Gastroesophageal sphincter (tissue), 4 donors: ENCODE results near the gene EIF3J. TPM values are rescaled to one million over a fixed set of nuclear protein-coding genes. Genes with fewer than 3 reads are reported as not detected.
"Not testable (repeated sequence)": the region's sequence is repeated elsewhere in the genome, so short reads cannot be mapped to it uniquely, and the experiment has no call there.

Experiments used
- ATAC-seq: fragments of 150-250 bp; one replicate; pipeline ENCODE4 v1.9.1; 2016; ENCODE audit warnings: mild to moderate bottlenecking, moderate library complexity
- H3K27ac ChIP-seq, 4 donors: fragments of 200-600 bp; sonication (generic) in 3 of 4; 1 replicate in 3 of 4; 2 replicates in 1 of 4; pipeline ENCODE4 v1.5.1; 2016 to 2019
- H3K27me3 ChIP-seq: fragments of 200-600 bp; sonication (generic); one replicate; pipeline ENCODE4 v1.5.1; 2019
- H3K36me3 ChIP-seq, 2 donors: fragments of 200-600 bp; sonication (generic); one replicate each; pipeline ENCODE4 v1.5.1; 2019; ENCODE audit warnings: control low read depth in 1 of 2
- H3K4me1 ChIP-seq, 3 donors: fragments of 200-600 bp; sonication (generic); 1 replicate in 2 of 3; 2 replicates in 1 of 3; pipeline ENCODE4 v1.5.1; 2016 to 2019; ENCODE audit warnings: control low read depth in 2 of 3
- H3K4me3 ChIP-seq, 2 donors: fragments of 200-600 bp; sonication (generic); one replicate each; pipeline ENCODE4 v1.5.1; 2019; ENCODE audit warnings: mild to moderate bottlenecking in 1 of 2, moderate library complexity in 1 of 2
- H3K9me3 ChIP-seq, 3 donors: fragments of 200-600 bp; sonication (generic); one replicate each; pipeline ENCODE4 v1.5.1; 2017 to 2019; ENCODE audit warnings: control low read depth in 2 of 3
- CTCF ChIP-seq, 4 experiments: fragments of 200-600 bp in 2 of 4; fragments of 450-650 bp in 2 of 4; sonication (generic) in 1 of 4; IDR thresholded peaks; one replicate each; pipeline ENCODE4 v1.5.1; 2017 to 2019; ENCODE audit warnings: antibody characterized with exemption in 4 of 4, mild to moderate bottlenecking in 2 of 4, moderate library complexity in 2 of 4
- EP300 ChIP-seq: sonication (generic); formaldehyde crosslinking; IDR thresholded peaks from one replicate; pipeline ENCODE4 v1.6.1; 2017; ENCODE audit warnings: antibody characterized with exemption, mild to moderate bottlenecking
- POLR2A ChIP-seq, 2 donors: fragments of 450-650 bp; IDR thresholded peaks; one replicate each; pipeline ENCODE4 v1.6.1; 2017; ENCODE audit warnings: antibody characterized with exemption in 2 of 2, mild to moderate bottlenecking in 2 of 2, moderate library complexity in 1 of 2
- POLR2AphosphoS5 ChIP-seq: sonication (generic); formaldehyde crosslinking; IDR thresholded peaks from one replicate; pipeline ENCODE4 v1.6.1; 2017; ENCODE audit warnings: antibody characterized with exemption
- WGBS, 2 donors: methylation state at CpG; one replicate each; pipeline ENCODE4 v1.1.5; 2018; ENCODE audit warnings: low coverage in 1 of 2; 5-methylcytosine and 5-hydroxymethylcytosine counted together
- total RNA-seq, 4 donors: library from RNA; depleted of rRNA; stranded (reverse); fragments of >200 nt; gene quantifications; one replicate each; pipeline ENCODE4 v1.1.0, GENCODE V29; 2016

EIF3J gene
- total RNA-seq, 4 donors from 2014 or later: 57.0 to 60.6 (median 57.0) TPM

- peaks cover 0 to 54% of the 10 kb centered on the region in 2 donors for H3K36me3 ChIP-seq
- 37 to 38% methylated on average over 3 of the region's 3 CpGs for WGBS, 2 donors
- peaks cover 0 to 26% (median 6%) of the 10 kb centered on the region in 3 donors for H3K4me1 ChIP-seq
These were observed 13.3 kb downstream of the EIF3J start for GRCh38 chr15:44550256-44550655.

GRCh38 chr15:44550734-44551133 is 13.8 kb downstream of the EIF3J start:
- Histone ChIP-seq H3K27me3 (no peaks in the 10 kb centered on the region), H3K4me1 (peaks cover 0 to 26% (median 6%) of the 10 kb centered on the region in 3 donors), H3K4me3 (no peak overlapping the region), H3K36me3 (peaks cover 0 to 58% of the 10 kb centered on the region in 2 donors), H3K9me3 (no peaks in the 10 kb centered on the region), H3K27ac (no peak overlapping the region)
- TF ChIP-seq EP300 (no peak), CTCF (IDR thresholded peaks at IDR 0.05) (no peak), POLR2AphosphoS5 (no peak), POLR2A (IDR thresholded peaks at IDR 0.05) (no peak)
- 92 to 94% methylated on average over 3 to 4 of the region's 4 CpGs for WGBS, 2 donors
- ATAC-seq: no peak

More at GRCh38 chr15:44550256-44550655, 13.3 kb downstream of the EIF3J start:
- TF ChIP-seq POLR2AphosphoS5 (no peak), CTCF (IDR thresholded peaks at IDR 0.05) (peak in 3 of 4 experiments; percentile 17 to 29 (median 23)), POLR2A (IDR thresholded peaks at IDR 0.05) (no peak)
- no peak for ATAC-seq
- no peaks in the 10 kb centered on the region for H3K9me3 ChIP-seq
- no peaks in the 10 kb centered on the region for H3K27me3 ChIP-seq
- H3K4me3 ChIP-seq: no peak overlapping the region
- no peak overlapping the region for H3K27ac ChIP-seq

- H3K4me1 ChIP-seq: peaks cover 0 to 8% (median 0%) of the 10 kb centered on the region in 3 donors
- H3K27ac ChIP-seq: no peak overlapping the region
- WGBS, 2 donors: 82 to 95% methylated on average over 3 to 4 of the region's 4 CpGs
- ATAC-seq: no peak
- no peaks in the 10 kb centered on the region for H3K27me3 ChIP-seq
- TF ChIP-seq CTCF (IDR thresholded peaks at IDR 0.05) (no peak), POLR2A (IDR thresholded peaks at IDR 0.05) (no peak), EP300 (no peak), POLR2AphosphoS5 (no peak)
- H3K36me3 ChIP-seq: peaks cover 0 to 94% of the 10 kb centered on the region in 2 donors
- no peak overlapping the region for H3K4me3 ChIP-seq
- H3K9me3 ChIP-seq: no peaks in the 10 kb centered on the region
These were observed 18.2 kb downstream of the EIF3J start for GRCh38 chr15:44554934-44555723.

- not testable (repeated sequence) for H3K27ac ChIP-seq
- H3K36me3 ChIP-seq: peaks cover 13 to 100% of the 10 kb centered on the region in 2 donors
These were observed 24.0 kb downstream of the EIF3J start for GRCh38 chr15:44560926-44561325.

GRCh38 chr15:44565387-44566154 is 28.6 kb downstream of the EIF3J start:
- 96 to 100% methylated on average over 1 to 8 of the region's 8 CpGs for WGBS, 2 donors
- H3K27ac ChIP-seq: no peak overlapping the region
- no peaks in the 10 kb centered on the region for H3K4me1 ChIP-seq
- H3K27me3 ChIP-seq: no peaks in the 10 kb centered on the region
- peaks cover 16 to 100% of the 10 kb centered on the region in 2 donors for H3K36me3 ChIP-seq
- ATAC-seq: no peak
- no peak overlapping the region for H3K4me3 ChIP-seq
- no peak for TF ChIP-seq CTCF (IDR thresholded peaks at IDR 0.05)
- TF ChIP-seq POLR2A (IDR thresholded peaks at IDR 0.05): no peak
- TF ChIP-seq EP300: no peak
- H3K9me3 ChIP-seq: no peaks in the 10 kb centered on the region

More at GRCh38 chr15:44560926-44561325, 24.0 kb downstream of the EIF3J start:
- H3K9me3 ChIP-seq, H3K4me1 ChIP-seq, H3K4me3 ChIP-seq, ATAC-seq, H3K27me3 ChIP-seq: not testable (repeated sequence)
